ENCODE measurements around the gene TJP1. TPM values are rescaled to one million over a fixed set of nuclear protein-coding genes. Genes with fewer than 3 reads are reported as not detected.

The TJP1 gene
- total and polyA plus RNA-seq, 9 of the 15 experiments (the other 6 are each of a cell fraction or from before 2014, with no cell fraction given), result 9.1 to 39.3 (median 28.0) TPM

- TF ChIP-seq E2F6 (IDR thresholded peaks at IDR 0.05; ENCODE audit: borderline replicate concordance in 1 of 2, extremely low read depth in 1 of 2, insufficient read depth in 1 of 2, insufficient read length in 1 of 2, low read depth in 1 of 2, low read length in 1 of 2, poor library complexity in 1 of 2, severe bottlenecking in 1 of 2), result peak in 1 of 2 experiments; percentile 16
- TF ChIP-seq POLR2AphosphoS5 (IDR thresholded peaks at IDR 0.05; ENCODE audit: control insufficient read depth, insufficient read depth, low read depth, low read length), result peak; percentile 66; the same call in 1 of the 2 replicates
- TF ChIP-seq ZNF41 (CRISPR knock-in tag; conservative IDR thresholded peaks at IDR 0.05), result no peak
- TF ChIP-seq ERF (CRISPR knock-in tag; IDR thresholded peaks at IDR 0.05), result no peak
- TF ChIP-seq ZBTB43 (CRISPR knock-in tag; IDR thresholded peaks at IDR 0.05), result no peak
- TF ChIP-seq PTRF (tag; IDR thresholded peaks at IDR 0.05), result no peak
- TF ChIP-seq ZNF395 (CRISPR knock-in tag; IDR thresholded peaks at IDR 0.05), result peak; percentile 82; the same call in 1 of the 2 replicates
- TF ChIP-seq RBFOX2 (IDR thresholded peaks at IDR 0.05; ENCODE audit: low read depth, low read length), result peak; percentile 13; the same call in 1 of the 2 replicates
- peak; percentile 68 for TF ChIP-seq ZNF407 (IDR thresholded peaks at IDR 0.05; ENCODE audit: low read depth)
- TF ChIP-seq OTX1 (CRISPR knock-in tag; IDR thresholded peaks at IDR 0.05), result no peak
- TF ChIP-seq ZFP30 (CRISPR knock-in tag; IDR thresholded peaks at IDR 0.05; ENCODE audit: borderline replicate concordance), result no peak
- no peak for TF ChIP-seq CBX3 (IDR thresholded peaks at IDR 0.05; ENCODE audit: borderline replicate concordance in 1 of 2, low read length in 2 of 2)
These were observed 710 bp downstream of the TJP1 start (continued) for GRCh38 chr15:29821416-29822099.
